ENCODE data around the gene KIF24. TPM values are rescaled to one million over a fixed set of nuclear protein-coding genes. Genes with fewer than 3 reads are reported as not detected.

Gene KIF24
- total RNA-seq, 4 donors from 2014 or later = 2.1 to 5.2 (median 2.9) TPM

DNA sequence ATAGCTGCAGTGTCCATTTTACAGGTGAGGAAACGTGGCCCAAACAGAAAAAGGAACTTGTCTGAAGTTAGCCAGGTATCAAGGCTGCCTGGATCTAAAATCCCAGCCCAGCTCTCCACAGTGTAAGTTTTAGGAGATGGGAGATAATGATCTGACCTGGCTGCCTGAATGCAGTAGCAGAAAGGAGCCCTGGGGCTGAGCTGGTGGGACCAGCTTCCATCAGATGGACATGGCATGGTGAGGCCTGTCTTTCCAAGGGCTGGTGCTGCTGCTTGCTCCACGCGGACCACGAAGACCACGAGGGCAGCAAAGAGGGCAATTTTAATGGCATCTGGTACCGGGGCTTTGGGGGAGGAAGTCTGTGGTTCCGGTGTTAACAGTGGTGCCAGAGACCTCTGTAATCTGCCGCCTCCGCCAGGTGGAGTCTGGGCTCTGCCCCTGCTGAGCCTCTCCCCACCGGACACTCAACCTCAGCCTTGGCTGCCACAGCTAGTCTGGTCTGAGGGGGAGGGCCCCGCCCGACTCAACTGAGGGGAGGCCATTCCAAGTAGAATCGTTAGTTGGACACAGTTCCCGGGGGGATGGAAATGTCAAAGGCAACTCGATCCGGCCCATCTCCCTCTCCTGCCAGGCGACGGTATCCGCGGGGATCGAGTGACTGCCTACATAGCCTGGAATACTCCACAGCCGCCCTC, 47.0 kb upstream of the KIF24 start:
- H3K36me3 ChIP-seq = peaks cover 0 to 17% (median 0%) of the 10 kb centered on the region in 3 donors
- H3K27me3 ChIP-seq = no peaks in the 10 kb centered on the region
- H3K4me1 ChIP-seq = peaks cover 7 to 37% (median 13%) of the 10 kb centered on the region in 4 donors
- peak; percentile 73 to 87 (median 84) for DNase-seq
- H3K9me3 ChIP-seq = no peaks in the 10 kb centered on the region
- H3K27ac ChIP-seq = peak overlapping the region; percentile 52 to 99 (median 88)
- H3K4me3 ChIP-seq = peak overlapping the region; percentile 58 to 95 (median 70)
- TF ChIP-seq CTCF (IDR thresholded peaks at IDR 0.05) (peak in 4 of 6 experiments; percentile 22 to 55 (median 48)), POLR2A (IDR thresholded peaks at IDR 0.05) (no peak)

- Histone ChIP-seq H3K27ac (peak overlapping the region in 3 of 4 donors; percentile 85 to 99 (median 92)), H3K4me3 (peak overlapping the region in 2 of 4 donors; percentile 77 to 95), H3K36me3 (peaks cover 0 to 27% (median 0%) of the 10 kb centered on the region in 3 donors), H3K4me1 (peaks cover 2 to 30% (median 9%) of the 10 kb centered on the region in 4 donors), H3K27me3 (no peaks in the 10 kb centered on the region), H3K9me3 (no peaks in the 10 kb centered on the region)
- TF ChIP-seq POLR2A (IDR thresholded peaks at IDR 0.05) (peak; percentile 88 to 92), CTCF (IDR thresholded peaks at IDR 0.05) (peak in 3 of 6 experiments; percentile 20 to 30 (median 22))
- peak in 2 of 3 donors; percentile 83 to 88 for DNase-seq
These were observed 46.0 kb upstream of the KIF24 start for GRCh38 chr9:34374905-34375552.

GRCh38 chr9:34374339-34374738, 45.3 kb upstream of the KIF24 start:
- TF ChIP-seq CTCF (IDR thresholded peaks at IDR 0.05) (no peak), POLR2A (IDR thresholded peaks at IDR 0.05) (no peak)
- Histone ChIP-seq H3K36me3 (peaks cover 0 to 34% (median 0%) of the 10 kb centered on the region in 3 donors), H3K4me3 (peak overlapping the region in 2 of 4 donors; percentile 27 to 42), H3K27me3 (no peaks in the 10 kb centered on the region), H3K4me1 (peaks cover 0 to 24% (median 3%) of the 10 kb centered on the region in 4 donors), H3K27ac (peak overlapping the region in 3 of 4 donors; percentile 23 to 92 (median 81)), H3K9me3 (no peaks in the 10 kb centered on the region)
- DNase-seq = no peak

DNA sequence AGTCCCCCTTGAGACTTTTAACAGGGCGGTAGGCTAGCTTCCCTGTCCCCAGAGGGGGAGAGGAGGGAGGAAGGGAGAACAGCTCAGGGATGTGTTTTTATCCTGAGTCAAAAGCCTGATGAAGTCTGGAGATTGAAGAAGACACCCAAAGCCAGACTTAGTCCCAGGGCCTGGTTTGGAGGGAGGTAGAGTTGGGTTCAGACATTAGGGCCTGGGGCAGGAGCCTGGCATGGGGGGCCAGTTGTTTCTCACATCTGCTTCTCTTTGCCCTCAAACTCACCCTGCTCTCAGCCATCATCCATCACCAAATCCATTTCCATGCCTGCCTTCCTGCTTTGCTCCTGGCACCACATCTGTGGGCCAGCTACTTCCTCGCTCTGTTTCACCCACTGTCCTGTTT, 44.7 kb upstream of the KIF24 start:
- peak overlapping the region in 1 of 4 donors; percentile 27 for H3K4me3 ChIP-seq
- H3K9me3 ChIP-seq = no peaks in the 10 kb centered on the region
- peaks cover 0 to 34% (median 0%) of the 10 kb centered on the region in 3 donors for H3K36me3 ChIP-seq
- peaks cover 0 to 24% (median 3%) of the 10 kb centered on the region in 4 donors for H3K4me1 ChIP-seq
- DNase-seq = no peak
- H3K27ac ChIP-seq = peak overlapping the region in 2 of 4 donors; percentile 81 to 92
- no peaks in the 10 kb centered on the region for H3K27me3 ChIP-seq
- no peak for TF ChIP-seq POLR2A (IDR thresholded peaks at IDR 0.05)

- TF ChIP-seq POLR2A (IDR thresholded peaks at IDR 0.05) (no peak), CTCF (IDR thresholded peaks at IDR 0.05) (no peak)
- Histone ChIP-seq H3K9me3 (no peaks in the 10 kb centered on the region), H3K27me3 (no peaks in the 10 kb centered on the region), H3K4me1 (peaks cover 0 to 22% (median 2%) of the 10 kb centered on the region in 4 donors), H3K27ac (no peak overlapping the region), H3K36me3 (peaks cover 0 to 41% (median 0%) of the 10 kb centered on the region in 3 donors), H3K4me3 (no peak overlapping the region)
- no peak for DNase-seq
These were observed 43.5 kb upstream of the KIF24 start for GRCh38 chr9:34372467-34373011.
